A673 (cell line): Measurements from ENCODE around the gene CRADD.

Source experiments
- CTCF ChIP-seq: fragments of 300-800, 200-600 bp; sonication (generic); conservative IDR thresholded peaks from 2 replicates; pipeline ENCODE4 v1.5.1; 2017; ENCODE audit warnings: low read depth, mild to moderate bottlenecking, antibody characterized with exemption, low read length, moderate library complexity, mixed read lengths
- EZH2 ChIP-seq: fragments of 200-600 bp; sonication (generic); IDR thresholded peaks from 2 replicates; pipeline ENCODE4 v1.6.1; 2017; ENCODE audit warnings: borderline replicate concordance, low read depth, mild to moderate bottlenecking, mixed read lengths, antibody characterized with exemption, low read length; ENCODE audit not compliant: poor library complexity, severe bottlenecking

GRCh38 chr12:93832131-93832530, 155.0 kb downstream of the CRADD start:
- TF ChIP-seq CTCF: no peak
- TF ChIP-seq EZH2: no peak
